ENCODE measurements around the gene HAGHL.

DNA sequence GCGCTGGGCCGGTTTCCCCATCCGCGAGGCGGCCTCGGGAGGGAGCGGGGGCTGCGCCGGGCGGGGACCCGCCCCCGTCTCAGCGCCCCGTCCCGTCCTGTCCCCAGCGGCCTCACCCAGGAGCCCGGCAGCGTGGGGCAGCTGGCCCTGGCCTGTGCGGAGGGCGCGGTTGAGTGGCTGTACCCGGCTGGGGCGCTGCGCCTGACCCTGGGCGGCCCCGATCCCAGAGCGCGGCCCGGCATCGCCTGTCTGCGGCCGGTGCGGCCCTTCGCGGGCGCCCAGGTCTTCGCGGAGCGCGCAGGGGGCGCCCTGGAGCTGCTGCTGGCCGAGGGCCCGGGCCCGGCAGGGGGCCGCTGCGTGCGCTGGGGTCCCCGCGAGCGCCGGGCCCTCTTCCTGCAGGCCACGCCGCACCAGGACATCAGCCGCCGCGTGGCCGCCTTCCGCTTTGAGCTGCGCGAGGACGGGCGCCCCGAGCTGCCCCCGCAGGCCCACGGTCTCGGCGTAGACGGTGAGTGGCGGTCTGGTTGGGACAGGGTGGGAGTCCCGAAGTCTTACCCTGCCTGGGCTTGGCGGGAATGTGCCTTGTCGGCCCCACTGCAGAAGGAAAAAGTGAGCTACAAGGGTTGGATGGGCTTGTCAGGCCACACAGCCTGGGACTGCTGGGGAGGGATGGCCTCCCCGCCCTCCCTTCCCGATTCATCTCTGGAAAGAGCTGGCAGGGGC, 11.3 kb upstream of the HAGHL start:
- TF ChIP-seq EZH2 (IDR thresholded peaks at IDR 0.05; ENCODE audit: borderline replicate concordance) (peak; percentile 50), CTCF (IDR thresholded peaks at IDR 0.05; ENCODE audit: poor library complexity) (no peak)
